HG03354 (cell line): ENCODE data around the gene TMEM171.

Experiments
- ATAC-seq: cut with Tn5 transposase; IDR thresholded peaks from one replicate; pipeline ENCODE4 v1.9.1; 2021; ENCODE audit warnings: mild to moderate bottlenecking; ENCODE audit not compliant: unreplicated experiment, poor library complexity, severe bottlenecking

Gene TMEM171

DNA sequence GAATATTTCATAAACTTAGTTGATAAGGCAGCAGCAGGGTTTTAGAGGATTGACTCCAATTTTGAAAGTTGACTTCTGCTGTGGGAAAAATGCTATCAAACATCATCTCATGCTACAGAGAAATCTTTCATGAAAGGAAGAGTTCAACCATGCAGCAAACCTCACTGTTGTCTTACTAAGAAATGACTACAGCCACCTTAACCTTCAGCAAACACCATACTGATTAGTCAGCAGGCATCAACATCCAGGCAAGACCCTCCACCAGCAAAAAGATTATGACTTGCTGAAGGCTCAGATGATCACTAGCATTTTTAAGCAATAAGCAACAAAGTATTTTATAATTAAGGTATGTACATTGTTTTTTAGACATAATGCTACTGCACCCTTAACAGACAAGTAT lies 60.2 kb downstream of the TMEM171 start:
- no peak for ATAC-seq
